ENCODE measurements around the gene ARHGAP5. TPM values are rescaled to one million over a fixed set of nuclear protein-coding genes. Genes with fewer than 3 reads are reported as not detected.
A peak's percentile ranks its signal among the peaks of the same experiment; 100 is the strongest.

ARHGAP5 gene
- total and polyA plus RNA-seq, 2 donors: 27.1 to 338 TPM

DNA sequence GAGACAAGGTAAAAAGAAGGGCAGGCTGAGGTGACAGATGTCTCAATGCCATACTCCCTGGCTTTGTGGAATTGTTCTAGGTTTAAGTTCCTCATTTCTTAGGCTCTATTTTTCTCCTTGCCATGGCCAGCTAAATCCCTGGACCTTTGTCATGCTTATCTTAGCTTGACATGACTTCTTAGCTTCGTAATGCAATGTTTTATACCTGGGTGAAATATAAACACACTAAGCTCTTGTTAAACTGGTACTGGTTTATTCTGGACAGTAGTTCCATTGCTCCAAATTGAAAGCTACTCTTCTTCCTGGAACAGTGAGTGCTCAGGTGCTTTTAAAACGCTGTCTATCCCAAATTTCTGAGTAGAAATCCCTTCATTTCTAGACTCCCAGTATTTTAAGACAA, 17.4 kb upstream of the ARHGAP5 start:
- DNase-seq (ENCODE audit: extremely low spot score): no peak
- H3K4me1 ChIP-seq (ENCODE audit: insufficient read depth): no peaks in the 10 kb centered on the region
- no peak overlapping the region for H3K4me3 ChIP-seq (ENCODE audit: low read depth, low read length)
- H3K36me3 ChIP-seq (ENCODE audit: insufficient read depth): no peaks in the 10 kb centered on the region
- no peak overlapping the region for H3K27ac ChIP-seq (ENCODE audit: low read depth)
- WGBS: 60% methylated on average over 2 of the region's 2 CpGs

DNA sequence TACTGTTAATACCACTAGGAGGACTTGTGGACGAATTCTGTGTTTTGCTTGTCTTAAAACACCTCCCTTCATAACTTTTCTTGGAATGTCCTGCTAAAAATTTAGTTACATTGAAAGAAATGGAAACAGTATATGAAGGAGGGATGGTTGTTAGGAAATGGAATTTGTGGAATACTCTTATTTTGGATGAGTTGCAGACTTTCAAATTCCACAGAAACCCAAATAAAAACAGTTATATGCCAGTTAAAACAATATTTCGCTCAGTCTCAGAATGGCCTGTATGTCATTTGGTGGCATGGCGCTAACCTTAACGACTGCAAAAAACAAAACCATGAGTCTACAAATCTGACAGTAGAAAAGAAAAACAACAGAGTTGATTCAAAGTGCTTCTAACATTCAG, 12.2 kb upstream of the ARHGAP5 start:
- Histone ChIP-seq H3K27ac (ENCODE audit: low read depth) (no peak overlapping the region), H3K36me3 (ENCODE audit: insufficient read depth) (no peaks in the 10 kb centered on the region), H3K4me3 (ENCODE audit: low read depth, low read length) (no peak overlapping the region), H3K4me1 (ENCODE audit: insufficient read depth) (no peaks in the 10 kb centered on the region)
- 87% methylated on average over 4 of the region's 4 CpGs for WGBS
- DNase-seq (ENCODE audit: extremely low spot score): no peak

DNA sequence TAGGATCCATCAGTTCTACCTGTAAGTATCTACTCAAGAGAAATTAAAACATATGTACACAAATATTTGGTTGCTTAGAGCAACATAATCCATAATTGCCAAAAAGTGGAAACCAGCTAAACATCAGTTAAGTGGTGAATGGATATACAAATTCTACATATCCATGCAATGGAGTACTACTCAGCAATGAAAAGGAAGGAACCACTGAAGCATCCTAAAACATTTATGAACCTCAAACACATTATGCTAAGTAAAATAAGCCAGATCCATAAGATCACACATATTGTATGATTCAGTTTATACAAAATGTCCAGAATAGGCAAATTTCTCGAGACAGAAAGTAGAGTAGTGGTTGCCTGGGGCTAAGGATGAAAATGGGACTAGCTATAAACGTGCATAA, 8.4 kb upstream of the ARHGAP5 start:
- no peaks in the 10 kb centered on the region for H3K4me1 ChIP-seq (ENCODE audit: insufficient read depth)
- WGBS: 82% methylated on average over 2 of the region's 2 CpGs

DNA sequence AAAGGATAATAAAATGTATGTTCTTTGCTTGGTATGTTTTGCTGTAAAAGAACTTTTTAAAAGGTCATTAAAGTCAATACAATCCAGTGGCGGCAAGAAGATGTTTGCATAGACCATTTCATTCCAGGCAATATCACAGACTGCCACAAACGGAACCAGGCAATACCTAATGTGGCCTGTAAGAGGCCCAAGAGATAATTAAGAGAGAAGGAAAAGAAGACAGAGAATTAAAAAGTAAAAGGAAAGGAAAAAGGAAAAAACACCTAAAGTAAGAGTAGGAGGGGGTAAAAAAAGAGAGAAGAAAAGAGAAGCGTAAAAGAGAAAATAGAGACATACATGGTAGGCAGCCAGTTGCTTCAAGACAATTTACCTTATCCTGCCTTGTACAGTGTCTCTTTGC, 6.8 kb upstream of the ARHGAP5 start:
- Histone ChIP-seq H3K27ac (ENCODE audit: low read depth) (no peak overlapping the region), H3K36me3 (ENCODE audit: insufficient read depth) (no peaks in the 10 kb centered on the region), H3K4me1 (ENCODE audit: insufficient read depth) (no peaks in the 10 kb centered on the region), H3K4me3 (ENCODE audit: low read depth, low read length) (no peak overlapping the region)
- DNase-seq (ENCODE audit: extremely low spot score): no peak
- 92% methylated on average over 3 of the region's 3 CpGs for WGBS

More for the DNA sequence above, 8.4 kb upstream of the ARHGAP5 start:
- no peak for DNase-seq (ENCODE audit: extremely low spot score)
- H3K27ac ChIP-seq (ENCODE audit: low read depth): no peak overlapping the region
- no peak overlapping the region for H3K4me3 ChIP-seq (ENCODE audit: low read depth, low read length)
- H3K36me3 ChIP-seq (ENCODE audit: insufficient read depth): no peaks in the 10 kb centered on the region

DNA sequence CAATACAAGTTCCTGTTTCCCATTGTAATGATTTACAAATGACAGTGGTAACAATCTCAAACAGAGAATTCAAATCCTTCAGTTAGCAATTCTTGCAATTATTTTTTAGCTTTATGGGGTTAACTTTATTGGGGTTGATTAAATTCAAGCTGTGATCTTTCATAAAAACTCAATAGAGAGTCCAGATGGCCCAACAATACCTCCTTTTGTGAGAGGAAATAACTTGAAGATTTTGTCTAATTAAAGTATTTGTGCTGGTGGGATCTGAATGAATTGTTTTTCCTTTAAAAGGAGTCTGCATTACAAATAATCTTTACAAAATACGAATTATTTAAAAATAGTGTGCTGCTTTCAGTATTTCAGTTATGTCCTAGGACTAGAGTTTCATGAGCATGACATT, 4.4 kb upstream of the ARHGAP5 start:
- DNase-seq (ENCODE audit: extremely low spot score): no peak
- Histone ChIP-seq H3K4me1 (ENCODE audit: insufficient read depth) (no peaks in the 10 kb centered on the region), H3K36me3 (ENCODE audit: insufficient read depth) (no peaks in the 10 kb centered on the region), H3K4me3 (ENCODE audit: low read depth, low read length) (no peak overlapping the region), H3K27ac (ENCODE audit: low read depth) (no peak overlapping the region)
- 77% methylated on average over 1 of the region's 1 CpG for WGBS

DNA sequence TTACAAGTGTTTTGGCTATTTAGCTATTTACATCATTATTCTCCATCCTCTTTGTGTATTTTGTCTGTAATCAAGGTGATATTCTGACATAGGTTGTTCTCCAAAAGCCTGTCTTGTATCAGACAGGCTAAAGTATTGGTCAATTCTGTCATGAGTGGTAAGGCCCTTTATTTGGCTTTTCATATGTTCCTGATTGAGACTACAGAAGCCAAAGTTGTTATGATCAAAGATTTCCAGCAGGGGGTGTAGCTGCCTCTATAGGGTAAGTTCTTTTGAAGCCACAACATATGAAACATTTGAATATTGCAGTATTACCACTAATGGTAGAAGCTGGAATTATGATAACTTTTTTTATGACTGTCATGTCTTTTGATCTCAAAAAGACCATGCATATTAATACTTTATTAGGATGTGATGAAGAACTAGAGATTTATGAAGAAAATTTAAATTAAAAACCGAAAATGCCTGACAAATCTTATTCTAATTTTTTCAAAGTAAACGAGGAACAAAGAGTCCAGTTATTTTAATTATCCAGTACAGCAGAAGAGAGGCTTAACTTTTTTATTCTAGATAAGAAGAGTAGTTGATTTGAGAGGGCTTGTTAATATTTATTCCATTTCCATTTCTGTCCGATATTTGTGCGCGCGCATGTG, 3.4 kb upstream of the ARHGAP5 start:
- H3K4me1 ChIP-seq (ENCODE audit: insufficient read depth): no peaks in the 10 kb centered on the region
- 92% methylated on average over 6 of the region's 6 CpGs for WGBS
- no peak overlapping the region for H3K27ac ChIP-seq (ENCODE audit: low read depth)
- no peak for DNase-seq (ENCODE audit: extremely low spot score)
- no peaks in the 10 kb centered on the region for H3K36me3 ChIP-seq (ENCODE audit: insufficient read depth)
- H3K4me3 ChIP-seq (ENCODE audit: low read depth, low read length): no peak overlapping the region

DNA sequence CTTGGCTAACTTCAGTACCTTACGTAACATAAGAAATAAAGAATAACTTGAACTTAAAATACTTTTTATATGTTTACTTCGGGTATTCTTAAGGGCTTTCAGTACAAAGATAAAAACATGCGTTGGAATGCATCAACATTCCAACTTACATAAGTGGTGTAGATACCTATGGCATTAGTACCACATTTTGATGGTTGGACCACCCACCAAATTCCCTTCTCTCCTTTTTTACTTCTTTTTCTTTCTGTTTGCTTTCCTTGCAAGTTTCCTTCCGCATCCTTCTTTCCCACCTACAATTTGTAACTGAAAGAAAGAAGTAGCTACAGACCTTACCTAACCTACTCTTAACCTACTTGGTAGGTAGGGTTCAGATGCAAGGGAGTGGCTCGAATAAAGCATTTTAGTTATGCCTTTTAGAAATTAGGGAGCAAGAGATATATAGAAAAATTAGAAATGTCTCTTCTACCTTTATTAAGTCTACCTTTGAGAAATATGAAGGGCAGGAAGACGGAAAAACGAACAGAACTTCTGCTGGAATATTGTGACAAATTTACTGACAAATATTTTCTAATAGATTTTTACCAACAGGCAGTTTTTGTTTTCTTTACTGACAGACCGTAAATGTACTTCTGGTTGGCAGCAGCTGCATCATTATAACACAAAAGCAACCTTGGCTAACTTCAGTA, 2.1 kb upstream of the ARHGAP5 start:
- Histone ChIP-seq H3K36me3 (ENCODE audit: insufficient read depth) (no peaks in the 10 kb centered on the region), H3K27ac (ENCODE audit: low read depth) (no peak overlapping the region), H3K4me1 (ENCODE audit: insufficient read depth) (no peaks in the 10 kb centered on the region), H3K4me3 (ENCODE audit: low read depth, low read length) (no peak overlapping the region)
- DNase-seq (ENCODE audit: extremely low spot score): no peak
- WGBS: 48% methylated on average over 8 of the region's 8 CpGs

DNA sequence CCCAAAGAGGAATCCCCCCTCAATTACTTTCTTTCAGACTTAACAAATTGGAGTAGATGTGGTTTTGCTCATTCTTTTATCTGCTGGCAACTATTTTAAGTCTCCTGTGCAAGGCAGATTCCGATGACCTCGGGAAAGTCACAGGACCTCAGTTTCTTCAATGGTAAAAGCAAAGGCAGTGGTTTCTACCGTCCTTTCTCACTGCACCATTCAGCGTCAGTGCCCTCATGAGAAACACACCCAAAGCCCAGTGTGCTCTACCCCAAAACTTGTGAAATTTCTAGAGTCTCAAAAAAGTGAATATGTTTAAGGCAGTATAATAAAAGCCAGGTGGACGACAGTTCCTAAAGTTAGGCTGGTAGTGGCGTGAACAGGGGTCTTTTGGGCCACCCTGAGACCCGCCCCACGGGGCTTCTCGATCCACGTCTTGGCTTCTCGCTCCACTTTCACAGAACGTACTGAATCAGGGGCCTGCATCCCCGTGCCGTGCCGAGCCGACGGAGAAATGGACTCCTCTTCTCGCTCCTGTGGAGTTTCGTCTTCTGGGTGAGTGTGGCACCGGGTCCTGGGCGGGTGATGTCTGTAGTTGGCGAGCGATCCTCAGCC, 1.3 kb upstream of the ARHGAP5 start:
- Histone ChIP-seq H3K27ac (ENCODE audit: low read depth) (peak overlapping the region; percentile 99), H3K4me1 (ENCODE audit: insufficient read depth) (no peaks in the 10 kb centered on the region), H3K36me3 (ENCODE audit: insufficient read depth) (no peaks in the 10 kb centered on the region), H3K4me3 (ENCODE audit: low read depth, low read length) (peak overlapping the region; percentile 98)
- WGBS: under 1% methylated on average over 23 of the region's 23 CpGs
- DNase-seq (ENCODE audit: extremely low spot score): no peak

DNA sequence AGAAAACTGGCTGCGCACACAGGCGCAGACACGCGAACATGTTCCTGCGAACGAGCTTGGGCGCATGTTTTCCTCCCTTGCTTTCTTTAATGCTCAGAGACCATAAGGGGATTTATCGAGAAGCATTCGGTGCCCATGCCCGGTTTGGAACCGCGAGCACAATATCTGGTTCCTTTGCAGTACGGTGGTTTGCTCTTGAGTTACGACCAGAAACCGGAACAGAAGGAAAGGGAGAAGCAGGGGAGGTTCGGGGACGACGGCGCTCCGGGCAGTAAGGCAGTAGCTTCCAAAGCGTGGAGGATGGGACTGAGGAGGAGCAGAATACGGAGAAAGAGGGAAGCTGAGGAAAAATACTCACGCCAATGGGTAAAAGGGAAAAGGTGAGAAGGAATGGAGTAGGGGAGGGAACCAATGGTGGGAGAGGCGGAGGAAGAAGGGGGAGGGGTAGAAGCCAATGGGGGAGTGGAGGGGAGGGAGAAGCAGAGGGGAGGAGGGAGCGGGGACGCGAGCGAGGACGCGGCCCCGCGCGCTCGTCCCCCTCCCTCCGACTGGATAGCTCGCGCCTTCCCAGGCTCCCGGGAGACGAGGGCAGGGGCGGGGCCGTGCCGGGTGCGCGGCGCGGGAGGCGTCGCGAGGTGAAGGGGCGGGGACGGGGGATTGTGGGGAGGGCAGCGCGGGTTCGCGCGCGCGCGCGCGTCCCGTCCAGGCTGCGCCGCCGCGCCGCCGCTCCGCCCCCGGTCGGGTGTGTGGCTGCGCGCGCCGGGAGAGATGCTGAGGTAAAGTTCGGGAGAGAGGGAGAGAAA, 625 bp upstream of the ARHGAP5 start:
- under 1% methylated on average over 76 of the region's 76 CpGs for WGBS
- H3K4me3 ChIP-seq (ENCODE audit: low read depth, low read length): peak overlapping the region; percentile 98
- no peaks in the 10 kb centered on the region for H3K4me1 ChIP-seq (ENCODE audit: insufficient read depth)
- peak; percentile 89 for DNase-seq (ENCODE audit: extremely low spot score)
- no peaks in the 10 kb centered on the region for H3K36me3 ChIP-seq (ENCODE audit: insufficient read depth)
- peak overlapping the region; percentile 99 for H3K27ac ChIP-seq (ENCODE audit: low read depth)

DNA sequence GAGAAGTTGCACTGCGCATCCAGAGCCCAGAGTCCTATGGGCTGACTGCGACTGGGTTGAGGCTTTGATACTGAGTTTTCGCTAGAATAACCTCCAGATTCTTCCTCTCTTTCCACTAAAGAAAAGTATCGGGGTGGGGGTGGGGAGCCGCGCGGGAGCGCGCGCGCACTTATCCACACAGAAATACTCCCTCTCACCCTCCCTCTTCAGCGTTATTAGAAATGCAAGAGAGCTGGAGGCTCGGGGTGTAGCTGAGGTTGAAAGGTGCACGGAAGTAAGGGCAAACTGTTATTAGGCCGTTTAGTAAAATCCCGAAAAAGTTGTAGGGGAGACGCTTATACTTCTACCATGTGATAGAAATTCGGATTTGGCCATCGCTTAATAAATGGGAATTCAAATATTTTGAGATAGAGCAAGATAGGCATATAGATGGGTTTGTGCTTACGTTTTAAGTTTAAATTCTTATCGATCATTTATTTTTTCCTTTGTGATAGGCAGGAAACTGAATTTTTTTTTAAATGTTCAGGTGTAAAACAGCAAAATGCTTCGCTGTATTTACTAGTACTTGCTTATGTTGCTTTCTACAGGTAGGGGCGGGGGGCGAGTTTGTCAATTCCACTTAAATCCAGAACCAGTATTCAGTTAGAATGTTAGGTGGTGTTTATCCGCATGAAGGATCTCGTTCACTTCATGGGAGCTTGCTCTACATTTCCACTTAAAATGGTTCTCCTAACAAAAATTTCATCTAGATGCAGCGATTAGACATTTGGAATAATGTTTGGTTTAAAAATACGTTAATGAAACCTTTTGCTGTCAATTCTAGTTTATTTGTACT, 1.1 kb downstream of the ARHGAP5 start:
- Histone ChIP-seq H3K4me1 (ENCODE audit: insufficient read depth) (no peaks in the 10 kb centered on the region), H3K36me3 (ENCODE audit: insufficient read depth) (no peaks in the 10 kb centered on the region), H3K27ac (ENCODE audit: low read depth) (peak overlapping the region; percentile 99), H3K4me3 (ENCODE audit: low read depth, low read length) (peak overlapping the region; percentile 98)
- WGBS: 3% methylated on average over 28 of the region's 28 CpGs
- DNase-seq (ENCODE audit: extremely low spot score): no peak

DNA sequence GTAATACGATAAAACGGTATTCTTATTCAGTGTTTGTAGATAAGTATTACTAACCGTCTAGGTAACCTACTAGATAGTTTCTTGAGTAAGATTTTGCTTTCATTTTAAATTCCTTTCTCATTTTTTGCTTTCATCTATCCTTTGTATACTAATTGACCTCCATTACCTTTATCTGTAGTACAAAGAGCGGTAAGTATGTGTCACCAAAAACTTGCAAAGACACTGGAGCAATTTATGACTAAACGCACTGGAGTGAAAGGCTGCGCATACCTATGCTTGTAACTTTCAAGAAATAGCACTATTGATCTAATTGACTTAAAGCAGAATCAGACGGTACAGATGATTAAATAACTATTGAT, 1.7 kb downstream of the ARHGAP5 start:
- Histone ChIP-seq H3K27ac (ENCODE audit: low read depth) (no peak overlapping the region), H3K4me1 (ENCODE audit: insufficient read depth) (no peaks in the 10 kb centered on the region)
- WGBS: 30% methylated on average over 7 of the region's 7 CpGs

DNA sequence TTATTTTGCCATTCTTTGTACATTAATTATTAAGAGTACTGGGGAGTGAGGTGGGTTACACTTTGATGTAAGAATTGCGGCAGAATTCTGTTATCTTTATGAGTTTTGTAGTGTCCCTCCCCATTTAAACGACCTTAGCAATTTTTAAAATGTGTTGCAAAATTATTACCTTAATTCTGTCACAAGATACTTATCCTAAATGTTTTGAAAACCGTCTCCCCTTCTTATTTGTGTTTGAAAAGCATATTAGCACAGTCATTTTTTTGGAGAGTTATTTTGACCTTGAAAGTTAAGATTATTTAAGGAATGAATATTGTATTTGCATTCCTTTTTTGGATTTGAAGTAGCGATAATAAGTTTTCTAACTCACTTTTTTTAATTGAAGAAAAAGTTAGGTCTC, 2.2 kb downstream of the ARHGAP5 start:
- Histone ChIP-seq H3K4me1 (ENCODE audit: insufficient read depth) (no peaks in the 10 kb centered on the region), H3K27ac (ENCODE audit: low read depth) (no peak overlapping the region), H3K4me3 (ENCODE audit: low read depth, low read length) (no peak overlapping the region), H3K36me3 (ENCODE audit: insufficient read depth) (no peaks in the 10 kb centered on the region)
- no peak for DNase-seq (ENCODE audit: extremely low spot score)
- 48% methylated on average over 4 of the region's 4 CpGs for WGBS

More for the DNA sequence above, 1.7 kb downstream of the ARHGAP5 start:
- DNase-seq (ENCODE audit: extremely low spot score): no peak
- H3K36me3 ChIP-seq (ENCODE audit: insufficient read depth): no peaks in the 10 kb centered on the region
- peak overlapping the region; percentile 98 for H3K4me3 ChIP-seq (ENCODE audit: low read depth, low read length)

DNA sequence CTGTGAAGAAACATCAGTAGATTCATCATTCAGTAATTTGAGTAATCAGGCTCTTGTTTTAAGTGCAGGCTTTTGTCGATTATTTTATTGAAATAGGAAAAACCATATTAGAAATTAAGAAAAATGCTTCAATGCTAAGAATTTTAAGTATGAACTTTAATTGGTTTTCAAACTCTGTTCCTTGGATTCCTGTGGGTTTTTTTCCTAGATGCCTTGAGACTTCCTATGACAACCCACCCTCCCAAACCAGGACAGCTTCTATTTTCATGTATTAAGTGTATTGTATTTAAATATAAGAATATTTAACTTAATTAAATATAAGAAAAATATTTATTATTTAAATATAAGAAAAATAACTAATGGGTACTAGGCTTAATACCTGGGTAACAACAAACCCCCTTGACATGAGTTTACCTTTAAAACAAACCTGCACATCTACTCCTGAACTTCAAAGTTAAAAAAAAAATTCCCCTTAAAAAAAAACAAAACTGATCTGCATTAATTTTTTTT, 3.0 kb downstream of the ARHGAP5 start:
- WGBS: 87% methylated on average over 1 of the region's 1 CpG
- no peaks in the 10 kb centered on the region for H3K4me1 ChIP-seq (ENCODE audit: insufficient read depth)
- H3K4me3 ChIP-seq (ENCODE audit: low read depth, low read length): no peak overlapping the region
- DNase-seq (ENCODE audit: extremely low spot score): no peak
- no peak overlapping the region for H3K27ac ChIP-seq (ENCODE audit: low read depth)
- H3K36me3 ChIP-seq (ENCODE audit: insufficient read depth): no peaks in the 10 kb centered on the region

All from urinary bladder (tissue), 4 donors.